CD14-positive monocyte (primary cell): ENCODE results near the gene KCTD2. TPM values are rescaled to one million over a fixed set of nuclear protein-coding genes. Genes with fewer than 3 reads are reported as not detected.

ENCODE experiments used
- DNase-seq, 3 donors: peaks; one replicate each; pipeline ENCODE4 v3.0.0-alpha.2; 2011 to 2022
- H2AFZ ChIP-seq: 2 replicates; pipeline ENCODE4 v1.6.0; 2012; ENCODE audit warnings: mild to moderate bottlenecking, low read depth, low read length, inconsistent platforms; ENCODE audit not compliant: insufficient read depth, poor library complexity, severe bottlenecking
- H3K27ac ChIP-seq, 2 donors: 1 replicate in 1 of 2; 2 replicates in 1 of 2; pipeline ENCODE4 v1.5.1; 2012 to 2013; ENCODE audit warnings: low read length in 2 of 2, control low read depth in 1 of 2, inconsistent platforms in 1 of 2, low read depth in 1 of 2, mild to moderate bottlenecking in 1 of 2
- H3K27me3 ChIP-seq, 2 donors: one replicate each; pipeline versions ENCODE4 v1.6.0 to v1.6.1; 2011 to 2013; ENCODE audit warnings: low read length in 2 of 2; ENCODE audit not compliant: control insufficient read depth in 2 of 2, insufficient read depth in 2 of 2
- H3K36me3 ChIP-seq, 2 donors: replicated peaks in 1 of 2; 1 replicate in 1 of 2; 2 replicates in 1 of 2; pipeline versions ENCODE4 v1.5.1 to v1.6.1; 2012 to 2013; ENCODE audit warnings: low read length in 2 of 2, control low read depth in 1 of 2, inconsistent platforms in 1 of 2, mild to moderate bottlenecking in 1 of 2; ENCODE audit not compliant: insufficient read depth in 2 of 2, control insufficient read depth in 1 of 2
- H3K4me1 ChIP-seq, 2 donors: 1 replicate in 1 of 2; 2 replicates in 1 of 2; pipeline versions ENCODE4 v1.5.1 to v1.6.1; 2012 to 2013; ENCODE audit warnings: low read length in 2 of 2, control low read depth in 1 of 2, inconsistent platforms in 1 of 2, mild to moderate bottlenecking in 1 of 2, moderate library complexity in 1 of 2; ENCODE audit not compliant: insufficient read depth in 2 of 2, control insufficient read depth in 1 of 2
- H3K4me2 ChIP-seq: replicated peaks from 2 replicates; pipeline ENCODE3; 2012; ENCODE audit warnings: low read length, moderate library complexity, mild to moderate bottlenecking; ENCODE audit not compliant: poor library complexity, severe bottlenecking; ENCODE audit errors: extremely low read depth
- H3K4me3 ChIP-seq, 3 experiments: fragments of 200-600 bp in 1 of 3; sonication (generic) in 1 of 3; replicated peaks in 1 of 3; 1 replicate in 2 of 3; 2 replicates in 1 of 3; pipeline ENCODE4 v1.5.1; 2011 to 2013; ENCODE audit warnings: low read length in 3 of 3, mild to moderate bottlenecking in 3 of 3, control low read depth in 2 of 3, low read depth in 2 of 3, inconsistent platforms in 1 of 3, moderate library complexity in 1 of 3
- H3K79me2 ChIP-seq: 2 replicates; pipeline ENCODE4 v1.6.0; 2012; ENCODE audit warnings: mild to moderate bottlenecking, control low read depth, inconsistent platforms, low read length, moderate library complexity; ENCODE audit not compliant: insufficient read depth
- H3K9ac ChIP-seq: 2 replicates; pipeline ENCODE4 v1.6.0; 2017; ENCODE audit warnings: low read length, mild to moderate bottlenecking; ENCODE audit not compliant: insufficient read depth, poor library complexity, severe bottlenecking
- H3K9me3 ChIP-seq, 2 donors: replicated peaks in 1 of 2; 1 replicate in 1 of 2; 2 replicates in 1 of 2; pipeline versions ENCODE4 v1.5.1 to v1.6.1; 2012 to 2013; ENCODE audit warnings: low read length in 2 of 2, control low read depth in 1 of 2; ENCODE audit not compliant: control insufficient read depth in 1 of 2, insufficient read depth in 1 of 2
- H4K20me1 ChIP-seq: 2 replicates; pipeline ENCODE4 v1.6.0; 2012; ENCODE audit warnings: mild to moderate bottlenecking, low read length, control low read depth, moderate library complexity; ENCODE audit not compliant: insufficient read depth
- H3K27ac Mint-ChIP-seq, 7 donors: one replicate each; pipeline ENCODE4 v1.8.0; 2020; ENCODE audit warnings: mild to moderate bottlenecking in 7 of 7, mixed read lengths in 7 of 7, moderate library complexity in 6 of 7, inconsistent platforms in 2 of 7
- H3K27me3 Mint-ChIP-seq, 3 donors: one replicate each; pipeline ENCODE4 v1.8.0; 2021 to 2022; ENCODE audit warnings: low read depth in 3 of 3, mild to moderate bottlenecking in 3 of 3, mixed read lengths in 3 of 3, moderate library complexity in 3 of 3, inconsistent platforms in 1 of 3
- H3K36me3 Mint-ChIP-seq, 2 donors: one replicate each; pipeline ENCODE4 v1.8.0; 2020; ENCODE audit warnings: mixed read lengths in 2 of 2, inconsistent platforms in 1 of 2, mild to moderate bottlenecking in 1 of 2
- H3K4me1 Mint-ChIP-seq: one replicate; pipeline ENCODE4 v1.8.0; 2020; ENCODE audit warnings: mild to moderate bottlenecking, mixed read lengths
- H3K4me3 Mint-ChIP-seq, 2 donors: one replicate each; pipeline ENCODE4 v1.8.0; 2020; ENCODE audit warnings: mild to moderate bottlenecking in 2 of 2, mixed read lengths in 2 of 2, moderate library complexity in 1 of 2
- H3K9me3 Mint-ChIP-seq, 7 donors: one replicate each; pipeline ENCODE4 v1.8.0; 2020 to 2022; ENCODE audit warnings: mixed read lengths in 7 of 7, mild to moderate bottlenecking in 6 of 7, moderate library complexity in 6 of 7, inconsistent platforms in 2 of 7
- WGBS: methylation state at CpG from one replicate; pipeline ENCODE4 v1.1.5; 2013; ENCODE audit warnings: missing lambda C conversion rate; ENCODE audit not compliant: insufficient coverage; 5-methylcytosine and 5-hydroxymethylcytosine counted together
- intact Hi-C, 2 donors: fragments of 100-400 bp; cut with micrococcal nuclease; formaldehyde crosslinking; loops; one replicate each; pipeline versions ENCODE4 v1.15.0 to v1.15.1; 2023
- polyA plus RNA-seq, 3 donors: library from polyadenylated mRNA; depleted of rRNA in 1 of 3; unstranded in 2 of 3; stranded (reverse) in 1 of 3; fragments of 300-500 nt in 2 of 3; fragments of >200 nt in 1 of 3; fragmentation: Illumina TruSeq in 2 of 3; gene quantifications; 1 replicate in 2 of 3; 2 replicates in 1 of 3; pipeline ENCODE4 v1.2.3, GENCODE V29; 2012 to 2021
- TF ChIP-seq, protein P1 (sequence below): fragments of 200-600 bp; IDR thresholded peaks from one replicate; pipeline ENCODE4 v1.8.0; 2022; ENCODE audit warnings: antibody characterized with exemption, mild to moderate bottlenecking

The KCTD2 gene
- polyA plus RNA-seq, 3 donors: 2.8 to 17.0 (median 2.9) TPM

DNA sequence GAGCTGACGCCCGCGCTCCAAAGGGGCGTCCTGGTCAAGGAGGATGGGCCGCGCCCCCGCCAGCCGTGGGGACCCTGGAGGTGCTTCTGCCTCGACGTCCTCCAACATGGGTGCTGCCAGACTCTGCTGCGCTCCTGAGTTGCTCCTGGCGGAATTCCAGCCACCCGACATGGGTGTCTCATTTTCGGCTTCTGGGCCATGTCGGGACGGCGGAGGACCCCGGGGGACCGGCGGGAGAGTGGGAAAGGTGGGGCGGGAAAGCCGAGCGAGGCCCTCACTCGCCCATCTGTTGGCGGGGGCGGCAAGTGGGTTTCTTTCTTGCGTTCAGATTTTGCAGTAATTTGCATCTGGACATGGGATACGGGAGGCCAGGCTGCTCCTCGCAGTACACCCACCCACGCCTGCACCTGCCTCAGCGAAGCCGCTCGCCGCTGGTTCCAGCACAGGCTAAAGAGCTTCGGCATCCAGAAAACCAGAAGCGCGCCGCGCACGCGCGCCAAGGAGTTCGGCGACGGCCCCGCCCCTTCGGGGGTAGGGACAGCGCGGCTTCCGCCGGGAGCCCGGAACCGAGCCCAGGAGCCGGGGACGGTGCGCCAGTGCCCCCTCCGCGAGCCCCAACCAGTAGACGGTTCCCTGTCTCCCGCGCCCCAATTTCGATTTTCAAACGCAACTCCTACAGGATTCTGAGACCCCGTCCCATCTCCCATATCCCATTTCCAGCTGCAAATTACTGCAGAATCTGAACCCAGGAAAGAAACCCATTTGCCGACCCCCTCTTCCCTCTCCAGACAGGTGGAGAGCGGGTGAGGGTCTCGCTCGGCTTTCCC lies 62.6 kb downstream of the KCTD2 start, which contains the start of gene ARMC7:
Gene ARMC7, plus strand, starts transcription at position 563 of the 827 bp plus-strand sequence. CDS start 320 bp downstream, outside the sequence.
- H3K27ac Mint-ChIP-seq: peak within 1 kb of the TSS; percentile 42 to 92 (median 86)
- Histone ChIP-seq H3K9me3 (no peaks in the 10 kb centered on the region), H2AFZ (peak within 1 kb of the TSS; percentile 87), H3K27me3 (no peaks in the 10 kb centered on the region), H3K4me2 (peak within 1 kb of the TSS; percentile 93), H4K20me1 (peaks cover 6% of the 10 kb centered on the region), H3K4me3 (peak within 1 kb of the TSS; percentile 78 to 88 (median 80)), H3K4me1 (peaks cover 42 to 44% of the 10 kb centered on the region in 2 donors), H3K27ac (peak within 1 kb of the TSS; percentile 10 to 70), H3K79me2 (peaks cover 29% of the 10 kb centered on the region), H3K9ac (peak within 1 kb of the TSS; percentile 55), H3K36me3 (peaks cover 8 to 17% of the 10 kb centered on the region in 2 donors)
- under 1% methylated on average over 68 of the region's 68 CpGs for WGBS
- H3K9me3 Mint-ChIP-seq: no peaks in the 10 kb centered on the region
- peak; percentile 83 to 89 (median 85) for DNase-seq
- H3K27me3 Mint-ChIP-seq: peaks cover 0 to 6% (median 6%) of the 10 kb centered on the region in 3 donors
- H3K4me3 Mint-ChIP-seq: peak within 1 kb of the TSS; percentile 85 to 95
- peaks cover 28 to 34% of the 10 kb centered on the region in 2 donors for H3K36me3 Mint-ChIP-seq
- intact Hi-C loops: loop anchor here (5.0 to 10.0 kb wide), 4 partner anchors 32 to 95 kb away; partner anchors contain the start of genes JPT1 (in 1 of the 2) and NUP85 (in 1 of the 2)
- TF ChIP-seq, protein P1, sequence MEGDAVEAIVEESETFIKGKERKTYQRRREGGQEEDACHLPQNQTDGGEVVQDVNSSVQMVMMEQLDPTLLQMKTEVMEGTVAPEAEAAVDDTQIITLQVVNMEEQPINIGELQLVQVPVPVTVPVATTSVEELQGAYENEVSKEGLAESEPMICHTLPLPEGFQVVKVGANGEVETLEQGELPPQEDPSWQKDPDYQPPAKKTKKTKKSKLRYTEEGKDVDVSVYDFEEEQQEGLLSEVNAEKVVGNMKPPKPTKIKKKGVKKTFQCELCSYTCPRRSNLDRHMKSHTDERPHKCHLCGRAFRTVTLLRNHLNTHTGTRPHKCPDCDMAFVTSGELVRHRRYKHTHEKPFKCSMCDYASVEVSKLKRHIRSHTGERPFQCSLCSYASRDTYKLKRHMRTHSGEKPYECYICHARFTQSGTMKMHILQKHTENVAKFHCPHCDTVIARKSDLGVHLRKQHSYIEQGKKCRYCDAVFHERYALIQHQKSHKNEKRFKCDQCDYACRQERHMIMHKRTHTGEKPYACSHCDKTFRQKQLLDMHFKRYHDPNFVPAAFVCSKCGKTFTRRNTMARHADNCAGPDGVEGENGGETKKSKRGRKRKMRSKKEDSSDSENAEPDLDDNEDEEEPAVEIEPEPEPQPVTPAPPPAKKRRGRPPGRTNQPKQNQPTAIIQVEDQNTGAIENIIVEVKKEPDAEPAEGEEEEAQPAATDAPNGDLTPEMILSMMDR: no peak
- peaks cover 44% of the 10 kb centered on the region for H3K4me1 Mint-ChIP-seq

DNA sequence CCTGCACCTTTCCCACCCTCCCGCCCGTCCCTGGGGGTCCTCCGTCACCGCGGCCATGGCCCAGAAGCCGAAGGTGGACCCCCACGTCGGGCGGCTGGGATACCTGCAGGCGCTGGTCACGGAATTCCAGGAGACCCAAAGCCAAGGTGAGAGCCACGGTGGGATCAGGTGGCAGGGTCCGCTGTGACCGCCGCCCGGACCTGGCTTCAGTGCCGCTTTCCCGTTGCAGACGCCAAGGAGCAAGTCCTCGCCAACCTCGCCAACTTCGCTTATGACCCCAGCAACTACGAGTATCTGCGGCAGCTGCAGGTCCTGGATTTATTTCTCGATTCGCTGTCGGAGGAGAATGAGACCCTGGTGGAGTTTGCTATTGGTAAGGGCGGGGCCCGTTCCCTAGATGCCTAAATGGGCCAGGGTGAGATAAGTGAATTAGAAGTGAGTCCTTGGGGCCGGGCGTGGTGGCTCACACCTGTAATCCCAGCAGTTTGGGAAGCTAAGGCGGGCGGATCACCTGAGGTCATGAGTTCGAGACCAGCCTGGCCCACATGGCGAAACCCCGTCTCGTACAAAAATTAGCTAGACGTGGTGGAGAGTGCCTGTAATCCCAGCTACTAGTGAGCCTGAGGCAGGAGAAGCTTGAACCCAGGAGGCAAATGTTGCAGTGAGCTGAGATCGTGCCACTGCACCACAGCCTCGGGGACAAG lies 63.4 kb downstream of the KCTD2 start:
- Histone ChIP-seq H3K36me3 (peaks cover 0 to 9% of the 10 kb centered on the region in 2 donors), H3K4me1 (peaks cover 50 to 52% of the 10 kb centered on the region in 2 donors), H2AFZ (peak overlapping the region; percentile 87), H4K20me1 (peaks cover 6% of the 10 kb centered on the region), H3K4me2 (peak overlapping the region; percentile 93), H3K79me2 (peaks cover 34% of the 10 kb centered on the region), H3K9ac (peak overlapping the region; percentile 53), H3K4me3 (peak overlapping the region; percentile 78 to 88 (median 80)), H3K9me3 (no peaks in the 10 kb centered on the region), H3K27ac (peak overlapping the region; percentile 10 to 70), H3K27me3 (no peaks in the 10 kb centered on the region)
- no peaks in the 10 kb centered on the region for H3K9me3 Mint-ChIP-seq
- TF ChIP-seq, protein P1: no peak
- peaks cover 0 to 6% (median 6%) of the 10 kb centered on the region in 3 donors for H3K27me3 Mint-ChIP-seq
- WGBS: 26% methylated on average over 31 of the region's 40 CpGs
- DNase-seq: peak in 1 of 3 donors; percentile 17
- H3K27ac Mint-ChIP-seq: peak overlapping the region in 5 of 7 donors; percentile 26 to 81 (median 64)
- peak overlapping the region; percentile 85 to 93 for H3K4me3 Mint-ChIP-seq
- intact Hi-C loops: loop anchor here (5.0 to 10.0 kb wide), 4 partner anchors 33 to 94 kb away; partner anchors contain the start of genes JPT1 (in 1 of the 2) and NUP85 (in 1 of the 2)
- H3K4me1 Mint-ChIP-seq: peaks cover 52% of the 10 kb centered on the region
- H3K36me3 Mint-ChIP-seq: peaks cover 22 to 26% of the 10 kb centered on the region in 2 donors
